Measurements from ENCODE around the gene WARS2. TPM values are rescaled to one million over a fixed set of nuclear protein-coding genes. Genes with fewer than 3 reads are reported as not detected.

The WARS2 gene
- total and polyA plus RNA-seq, 2 of the 8 experiments (the other 6 are each of a cell fraction or from before 2014, with no cell fraction given): 4.3 to 12.9 TPM

DNA sequence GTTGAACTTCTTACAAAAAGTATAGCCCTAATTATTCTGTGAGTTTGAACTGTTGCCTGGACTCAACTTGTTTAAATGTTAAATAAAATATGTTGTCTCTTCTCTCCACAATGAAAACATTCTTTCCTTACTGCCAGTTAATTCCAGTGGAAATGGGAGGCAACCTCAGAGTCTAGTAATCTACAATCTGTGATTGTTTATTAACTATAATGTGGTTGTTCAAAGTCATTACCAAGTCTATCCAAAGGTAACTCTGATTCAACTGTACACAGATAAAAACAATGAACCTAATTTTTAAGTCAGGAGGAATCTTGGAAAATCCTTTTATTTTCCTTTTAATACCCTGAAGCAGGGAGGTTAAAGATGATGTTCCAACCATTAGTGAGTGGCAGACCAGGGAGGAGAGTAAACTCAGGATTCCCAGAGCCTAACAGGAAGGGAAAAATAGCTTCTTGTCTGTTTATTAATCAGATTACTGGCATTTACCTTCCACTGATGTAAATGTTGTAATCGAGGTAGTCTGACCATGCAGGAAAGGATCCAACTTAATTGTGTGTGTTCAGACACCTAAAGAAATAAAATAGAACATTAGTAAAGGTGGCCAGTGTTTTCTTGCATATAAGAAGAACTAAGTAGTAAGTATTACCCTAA lies 95.2 kb downstream of the WARS2 start:
- peaks cover 0 to 9% (median 4%) of the 10 kb centered on the region in 4 experiments; a peak in 2 of 7 replicates for H3K4me1 ChIP-seq (replicated peaks in 1 of 4; ENCODE audit: control insufficient read depth in 3 of 4, insufficient read depth in 4 of 4, low read length in 3 of 4)
- H2BK5ac ChIP-seq (ENCODE audit: low read depth, low read length): no peak overlapping the region
- no peak overlapping the region for H4K8ac ChIP-seq (ENCODE audit: extremely low read depth, insufficient read depth, low read length)
- no peak overlapping the region for H3K23ac ChIP-seq (ENCODE audit: insufficient read length)
- no peak overlapping the region for H2BK12ac ChIP-seq (ENCODE audit: low read depth, low read length)
- H3K23me2 ChIP-seq (ENCODE audit: low read depth, low read length): peaks cover 2% of the 10 kb centered on the region; the same call in 1 of the 2 replicates
- H2BK120ac ChIP-seq (replicated peaks; ENCODE audit: low read depth, low read length): no peak overlapping the region
- TF ChIP-seq TAF1 (IDR thresholded peaks at IDR 0.05; ENCODE audit: low read depth, low read length) (no peak), TBP (IDR thresholded peaks at IDR 0.05; ENCODE audit: low read depth, low read length) (no peak), HDAC2 (IDR thresholded peaks at IDR 0.05; ENCODE audit: borderline replicate concordance in 1 of 2, low read depth in 2 of 2, low read length in 2 of 2) (no peak), HDAC6 (IDR thresholded peaks at IDR 0.05; ENCODE audit: low read depth, low read length) (no peak), TAF7 (optimal IDR thresholded peaks at IDR 0.05; ENCODE audit: borderline replicate concordance, low read depth, low read length) (no peak), BACH1 (IDR thresholded peaks at IDR 0.05; ENCODE audit: low read length) (no peak), SIRT6 (IDR thresholded peaks at IDR 0.05; ENCODE audit: low read length) (no peak)
- TF ChIP-seq, protein P1, sequence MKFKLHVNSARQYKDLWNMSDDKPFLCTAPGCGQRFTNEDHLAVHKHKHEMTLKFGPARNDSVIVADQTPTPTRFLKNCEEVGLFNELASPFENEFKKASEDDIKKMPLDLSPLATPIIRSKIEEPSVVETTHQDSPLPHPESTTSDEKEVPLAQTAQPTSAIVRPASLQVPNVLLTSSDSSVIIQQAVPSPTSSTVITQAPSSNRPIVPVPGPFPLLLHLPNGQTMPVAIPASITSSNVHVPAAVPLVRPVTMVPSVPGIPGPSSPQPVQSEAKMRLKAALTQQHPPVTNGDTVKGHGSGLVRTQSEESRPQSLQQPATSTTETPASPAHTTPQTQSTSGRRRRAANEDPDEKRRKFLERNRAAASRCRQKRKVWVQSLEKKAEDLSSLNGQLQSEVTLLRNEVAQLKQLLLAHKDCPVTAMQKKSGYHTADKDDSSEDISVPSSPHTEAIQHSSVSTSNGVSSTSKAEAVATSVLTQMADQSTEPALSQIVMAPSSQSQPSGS (IDR thresholded peaks at IDR 0.05; ENCODE audit: low read length): no peak
- H3K36me3 ChIP-seq (ENCODE audit: control insufficient read depth in 2 of 4, insufficient read depth in 4 of 4, low read length in 3 of 4): no peaks in the 10 kb centered on the region
- no peak overlapping the region for H3K4me3 ChIP-seq (ENCODE audit: extremely low read depth in 1 of 4, insufficient read depth in 2 of 4, low read depth in 3 of 4, low read length in 4 of 4)
- H3K9me3 ChIP-seq (ENCODE audit: insufficient read depth in 2 of 2, low read depth in 1 of 2, low read length in 1 of 2): no peaks in the 10 kb centered on the region
- 83% methylated on average over 1 of the region's 1 CpG; no CpG with 5 or more reads in 1 of the 2 experiments for WGBS, 2 experiments (ENCODE audit: extremely low coverage in 1 of 2, insufficient coverage in 1 of 2, insufficient read length in 1 of 2, insufficient replicate concordance in 2 of 2, low coverage in 1 of 2, low lambda C conversion rate in 2 of 2, missing lambda C conversion rate in 1 of 2)
- CTCF ChIA-PET (ENCODE audit: partially characterized antibody): no interaction called here
- no peaks in the 10 kb centered on the region for H3K79me2 ChIP-seq (ENCODE audit: control insufficient read depth in 1 of 2, insufficient read depth in 2 of 2, low read length in 2 of 2)
- DNase-seq (ENCODE audit: low read depth in 1 of 2, low spot score in 2 of 2) (no peak), FAIRE-seq (no peak)
- H3K27me3 ChIP-seq (replicated peaks in 1 of 4; ENCODE audit: control insufficient read depth in 3 of 4, extremely low read depth in 1 of 4, insufficient read depth in 3 of 4, low read length in 3 of 4): no peaks in the 10 kb centered on the region
- H3K9ac ChIP-seq (replicated peaks in 1 of 4; ENCODE audit: extremely low read depth in 1 of 4, low read depth in 3 of 4, low read length in 3 of 4): no peak overlapping the region
- H4K5ac ChIP-seq (ENCODE audit: insufficient read length, low read depth, low read length): no peak overlapping the region
- no peaks in the 10 kb centered on the region for H3K79me1 ChIP-seq (ENCODE audit: low read depth, low read length)
- no peak overlapping the region for H2AK5ac ChIP-seq (ENCODE audit: low read depth, low read length)
- H3K4me2 ChIP-seq (ENCODE audit: insufficient read depth in 1 of 2, low read depth in 2 of 2, low read length in 2 of 2): no peak overlapping the region
- no peak overlapping the region for H3K18ac ChIP-seq (ENCODE audit: extremely low read depth, low read length)
- POLR2A ChIA-PET (ENCODE audit: partially characterized antibody): no interaction called here
- H4K20me1 ChIP-seq (replicated peaks in 1 of 2; ENCODE audit: control insufficient read depth in 1 of 2, insufficient read depth in 2 of 2, low read length in 2 of 2): no peaks in the 10 kb centered on the region
- H3K14ac ChIP-seq (ENCODE audit: insufficient read length): no peak overlapping the region
- no peak overlapping the region for H3K56ac ChIP-seq (replicated peaks; ENCODE audit: insufficient read length, low read depth, low read length)
- no peak overlapping the region for H2BK20ac ChIP-seq (ENCODE audit: low read length)
- no peak overlapping the region for H3K4ac ChIP-seq (replicated peaks; ENCODE audit: insufficient read length, low read depth, low read length)
- H4K91ac ChIP-seq (replicated peaks; ENCODE audit: insufficient read length, low read length): no peak overlapping the region
- H2AFZ ChIP-seq (ENCODE audit: low read length): no peak overlapping the region
- no peak overlapping the region for H2BK15ac ChIP-seq (ENCODE audit: low read length)
- H3K27ac ChIP-seq (ENCODE audit: low read depth, low read length): no peak overlapping the region

Measured in H1 (cell line).